ENCODE measurements around the gene BTBD7.

Gene BTBD7

DNA sequence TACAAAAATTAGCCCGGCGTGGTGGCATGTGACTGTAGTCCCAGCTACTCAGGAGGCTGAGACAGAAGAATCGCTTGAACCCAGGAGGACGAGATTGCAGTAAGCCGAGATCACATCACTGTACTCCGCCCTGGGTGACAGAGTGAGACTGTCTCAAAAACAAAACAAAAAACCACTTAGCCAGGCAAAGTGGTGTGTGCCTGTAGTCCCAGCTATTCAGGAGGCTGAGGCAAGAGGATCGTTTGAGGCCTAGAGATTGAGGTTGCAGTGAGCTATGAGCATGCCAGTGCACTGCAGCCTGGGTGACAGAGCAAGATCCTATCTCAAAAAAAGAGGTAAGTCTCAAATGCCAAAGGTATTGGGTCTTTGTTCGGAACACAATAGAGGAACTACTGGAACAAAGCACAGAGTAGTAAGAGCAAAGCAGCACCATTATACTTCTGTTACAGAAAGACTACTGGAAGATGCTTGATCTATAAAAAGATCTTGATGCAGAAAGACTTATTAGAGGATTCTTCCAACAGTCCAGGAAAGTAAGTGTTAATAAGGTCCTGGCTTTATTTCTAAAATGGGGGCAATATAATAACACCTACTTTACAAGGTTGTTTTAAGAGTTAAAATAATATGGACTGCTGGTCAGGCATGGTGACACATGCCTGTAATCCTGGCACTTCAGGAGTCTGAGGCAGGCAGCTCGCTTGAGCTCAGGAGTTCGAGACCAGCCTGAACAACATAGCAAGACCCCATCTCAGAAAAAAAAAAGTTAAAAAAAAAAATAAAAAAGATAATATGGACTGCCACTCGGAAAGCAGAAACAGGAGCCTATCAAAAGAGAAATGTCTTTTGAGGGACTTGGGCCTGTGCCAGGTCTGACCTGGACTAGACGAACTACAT lies 29.9 kb downstream of the BTBD7 start:
- DNase-seq (ENCODE audit: low read depth), result no peak

DNA sequence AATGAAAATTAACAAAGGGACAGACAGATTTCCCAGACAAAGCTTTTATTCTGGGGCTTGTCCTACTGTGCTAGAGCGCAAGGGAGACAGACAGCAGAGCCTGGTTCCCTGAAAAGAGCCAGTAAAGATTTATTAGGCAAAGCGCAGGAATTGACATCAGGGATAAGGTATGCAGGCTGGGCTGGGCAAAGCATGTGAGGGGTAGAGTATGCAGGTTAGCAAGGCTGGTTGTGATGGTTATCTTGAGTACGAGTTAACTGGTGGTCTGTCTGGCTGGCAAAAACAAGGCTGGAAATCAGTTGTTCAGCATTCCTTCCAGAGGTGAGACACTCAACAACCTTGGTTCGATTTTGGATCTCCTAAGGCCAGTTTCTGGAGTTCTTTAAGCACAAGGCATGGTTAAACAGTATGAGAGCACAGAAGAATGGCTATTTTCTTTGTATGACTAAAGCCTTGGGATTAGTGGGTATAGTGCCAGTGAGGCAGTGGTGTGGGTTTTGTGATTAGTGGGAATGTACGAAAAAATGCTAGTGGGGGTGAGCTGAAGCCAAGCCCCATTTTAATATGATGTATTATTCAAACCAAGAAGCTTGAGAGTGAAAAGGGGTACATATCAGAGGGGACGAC lies 30.9 kb downstream of the BTBD7 start:
- no peak for DNase-seq (ENCODE audit: low read depth)

DNA sequence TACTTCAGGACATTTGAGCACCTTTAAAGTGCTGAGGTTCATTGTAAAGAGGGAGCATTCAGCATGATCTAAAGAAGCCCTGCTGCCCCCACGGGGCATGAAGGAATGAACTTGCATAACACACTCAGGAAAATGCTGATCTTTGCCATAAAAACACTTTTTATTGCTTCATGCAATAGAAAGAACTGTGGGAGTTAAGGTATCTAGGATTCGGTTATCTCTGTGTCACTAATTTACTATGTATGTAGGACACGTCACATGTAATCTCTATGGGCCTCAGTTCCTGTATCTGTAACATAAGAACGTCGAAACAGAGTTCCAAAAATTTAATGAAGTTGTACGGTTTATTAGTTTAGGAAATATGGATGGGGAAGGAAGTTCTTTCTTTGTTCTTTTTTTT lies 33.0 kb downstream of the BTBD7 start:
- DNase-seq (ENCODE audit: low read depth), result no peak

DNA sequence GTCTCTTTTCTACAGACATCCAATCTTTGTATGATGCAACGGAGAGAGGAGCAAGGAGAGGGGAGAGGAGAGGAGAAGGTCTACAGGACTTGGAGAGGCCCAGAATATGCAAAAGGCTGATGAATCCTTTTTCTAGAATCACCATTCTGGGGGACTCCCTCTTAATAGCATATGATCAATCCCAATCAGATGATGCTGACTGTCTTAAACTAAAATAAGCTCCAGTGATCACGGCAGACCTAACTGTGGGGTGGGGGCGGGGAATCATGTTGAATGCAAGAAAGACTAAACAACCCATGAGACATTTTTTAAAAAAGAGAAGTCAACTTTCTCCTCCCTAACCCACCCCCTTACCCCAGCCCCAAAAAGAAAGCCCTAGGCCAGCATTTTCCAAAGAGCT lies 33.4 kb downstream of the BTBD7 start:
- DNase-seq (ENCODE audit: low read depth), result no peak

DNA sequence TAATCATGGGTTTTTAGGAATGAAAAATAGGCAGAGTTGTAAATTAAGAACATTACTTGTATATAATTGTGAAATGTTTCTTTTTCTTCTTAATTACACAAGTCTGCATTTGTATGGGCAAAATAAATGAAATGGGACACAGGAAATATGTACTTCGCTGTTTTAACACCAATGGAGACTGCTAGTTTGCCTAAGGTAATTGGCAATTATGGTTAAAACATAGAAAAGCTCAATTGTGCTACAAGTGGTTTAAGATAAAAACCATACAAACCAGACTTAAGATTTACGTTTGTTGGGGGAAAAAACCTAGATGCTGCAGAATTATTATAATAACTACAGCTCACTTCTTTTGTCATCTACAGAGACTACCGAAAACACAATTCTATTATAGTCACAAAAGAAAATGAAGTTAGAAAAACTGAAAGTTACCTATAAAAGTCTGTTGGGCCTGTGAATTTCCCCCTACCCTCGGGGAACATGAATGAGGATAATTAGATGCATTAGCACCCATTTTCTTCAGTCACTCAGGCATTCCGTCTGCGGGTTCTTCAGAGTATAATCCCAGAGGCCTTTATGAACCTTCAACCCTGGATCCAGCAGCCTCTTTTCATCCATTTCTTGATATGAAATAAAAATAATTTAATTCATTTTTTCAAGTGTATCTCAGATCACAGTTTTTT lies 37.2 kb downstream of the BTBD7 start:
- DNase-seq (ENCODE audit: low read depth), result no peak

DNA sequence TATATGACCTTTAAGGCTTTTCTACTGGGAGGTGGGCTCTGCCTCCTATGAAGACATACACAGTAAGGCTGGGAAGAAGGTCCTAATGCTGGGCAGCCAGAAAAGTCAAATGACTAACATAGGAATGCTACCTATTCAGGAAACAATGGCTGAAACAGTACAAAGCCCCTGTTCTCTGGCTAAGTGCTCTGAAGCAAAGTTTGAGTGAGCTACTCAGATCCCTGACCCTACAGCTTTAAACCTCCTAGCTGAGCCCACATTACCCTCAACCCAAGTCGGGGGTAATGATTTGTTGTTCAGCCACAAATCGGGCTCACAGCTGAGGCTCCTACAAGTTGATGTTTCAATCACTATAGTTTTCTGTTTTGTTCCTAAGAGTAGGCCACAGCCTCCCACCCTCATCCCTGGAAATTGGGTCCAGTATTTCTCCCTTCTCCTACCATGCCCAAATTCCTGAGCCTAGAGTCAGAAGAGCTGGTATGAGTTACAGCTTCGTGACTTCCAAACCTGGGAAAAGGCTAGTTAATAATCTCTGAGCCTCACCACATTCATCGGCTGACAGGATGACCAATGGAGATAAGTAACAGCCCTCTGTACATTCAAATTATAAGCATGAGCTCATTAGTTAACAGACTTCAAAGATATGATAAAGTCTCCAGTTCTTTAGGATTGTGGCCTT lies 46.5 kb downstream of the BTBD7 start:
- DNase-seq (ENCODE audit: low read depth), result no peak

DNA sequence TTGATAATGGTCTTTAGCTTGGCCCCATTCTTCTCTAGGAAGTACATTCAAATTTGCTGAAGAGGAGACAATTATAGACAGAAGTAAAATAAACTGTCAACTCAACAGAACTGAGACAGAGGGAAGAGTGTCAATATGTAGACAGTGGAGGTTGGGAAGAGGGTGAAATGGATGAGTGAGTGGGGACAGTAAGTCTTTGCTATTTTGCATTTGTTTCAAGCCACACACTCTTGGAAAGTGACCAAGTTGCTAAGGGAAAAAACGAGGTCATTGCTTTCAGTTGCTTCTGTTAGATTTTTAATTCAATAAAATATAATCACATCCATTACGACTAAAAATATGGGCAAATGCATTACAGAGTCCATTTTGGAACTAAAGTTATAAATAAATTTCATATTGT lies 47.8 kb downstream of the BTBD7 start:
- DNase-seq (ENCODE audit: low read depth), result no peak

DNA sequence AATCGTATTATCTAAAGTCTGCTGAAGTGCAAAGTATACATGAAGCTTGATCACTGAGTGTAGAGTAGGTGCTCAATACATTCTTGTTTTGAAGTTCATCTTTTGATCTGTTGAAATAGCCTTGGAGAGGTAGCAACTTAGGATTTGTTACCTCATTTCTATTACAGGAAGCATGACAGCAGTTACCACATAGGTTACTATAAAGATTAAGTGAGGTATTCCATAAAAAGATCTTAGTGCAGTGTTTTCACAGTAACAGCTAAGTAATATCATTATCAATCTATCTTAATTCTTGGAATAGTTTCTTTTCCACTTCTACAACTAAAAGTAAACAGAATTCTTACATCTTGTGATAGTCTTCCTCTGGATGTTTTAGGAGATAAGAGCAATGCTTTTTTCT lies 50.9 kb downstream of the BTBD7 start:
- DNase-seq (ENCODE audit: low read depth), result no peak

DNA sequence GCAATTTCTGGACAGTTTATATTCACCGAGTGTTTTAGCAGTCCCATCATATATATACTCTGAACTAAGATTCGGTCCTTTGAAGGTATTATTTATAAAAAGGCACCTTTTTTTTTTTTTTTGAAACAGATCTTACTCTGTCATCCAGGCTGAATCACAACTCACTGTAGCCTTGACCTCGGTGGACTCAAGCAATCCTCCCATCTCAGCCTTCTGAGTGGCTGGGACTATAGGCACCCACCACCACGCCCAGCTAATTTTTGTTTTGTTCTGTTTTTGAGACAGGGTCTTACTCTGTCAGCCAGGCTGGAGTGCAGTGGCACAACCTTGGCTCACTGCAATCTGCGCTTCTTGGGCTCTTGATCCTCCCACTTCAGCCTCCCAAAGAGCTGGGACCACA lies 52.1 kb downstream of the BTBD7 start:
- no peak for DNase-seq (ENCODE audit: low read depth)

DNA sequence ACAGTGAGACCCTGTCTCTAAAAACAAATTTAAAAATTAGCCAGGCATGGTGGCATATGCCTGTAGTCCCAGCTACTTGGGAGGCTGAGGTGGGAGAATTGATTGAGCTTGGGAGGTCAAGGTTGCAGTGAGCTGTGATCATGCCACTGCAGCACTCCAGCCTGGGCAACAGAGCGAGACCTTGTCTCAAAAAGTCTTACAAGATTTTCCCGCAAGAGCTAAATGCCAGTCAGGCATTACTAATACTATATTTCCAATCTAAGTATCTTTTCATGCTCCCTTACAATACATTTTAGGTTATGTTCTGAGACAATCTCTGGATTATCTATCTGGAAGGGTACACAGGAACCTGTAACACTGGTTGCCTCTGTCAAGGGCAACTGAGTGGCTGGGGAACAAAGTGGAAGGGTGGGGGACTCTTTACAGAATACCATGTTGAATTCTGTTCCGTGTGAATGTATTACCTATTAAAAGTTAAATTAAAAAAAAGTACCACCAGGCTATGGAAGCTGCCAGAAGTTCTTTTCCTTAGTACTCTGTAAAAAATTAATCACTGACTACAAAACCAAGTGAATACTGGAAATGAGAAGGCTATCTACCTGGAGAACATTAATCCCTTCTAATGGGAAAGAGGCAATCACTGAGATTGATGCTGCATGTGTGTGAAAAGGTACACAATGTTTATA lies 56.7 kb downstream of the BTBD7 start:
- DNase-seq (ENCODE audit: low read depth), result no peak

DNA sequence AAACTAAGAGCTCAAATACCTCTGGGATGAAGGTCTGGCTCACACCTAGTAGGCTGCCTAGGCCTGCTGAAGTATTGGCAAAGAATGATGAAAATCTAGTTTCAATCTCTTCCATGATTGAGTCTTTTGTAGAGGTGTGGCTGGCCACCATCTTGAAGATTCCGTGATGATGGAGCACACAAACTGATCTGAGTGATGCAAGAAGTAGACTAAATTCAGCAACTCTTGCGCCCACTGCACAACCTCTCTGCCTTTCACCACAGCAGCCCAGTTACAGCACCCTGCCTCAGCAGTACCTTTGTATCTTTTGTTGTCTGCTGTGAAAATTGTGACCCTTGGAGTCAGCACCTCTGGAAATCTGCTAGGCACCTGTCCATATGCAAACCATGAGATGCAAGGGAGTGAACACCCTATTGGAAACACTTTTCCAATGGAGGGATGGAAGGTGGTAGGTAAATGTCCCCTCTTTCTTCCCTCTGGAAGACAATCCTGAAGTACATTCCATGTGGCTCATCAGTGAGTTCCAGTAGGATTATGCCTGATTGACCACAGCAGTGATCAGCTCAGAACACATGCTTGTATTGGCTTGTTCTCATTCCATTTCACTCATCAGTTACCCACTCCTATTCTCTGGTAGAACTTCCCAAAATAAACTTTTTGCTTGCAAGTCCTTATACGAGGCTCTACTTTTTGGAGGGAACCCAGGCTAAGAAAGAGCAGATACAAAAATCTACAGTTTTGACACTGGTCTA lies 58.6 kb downstream of the BTBD7 start:
- no peak for DNase-seq (ENCODE audit: low read depth)

DNA sequence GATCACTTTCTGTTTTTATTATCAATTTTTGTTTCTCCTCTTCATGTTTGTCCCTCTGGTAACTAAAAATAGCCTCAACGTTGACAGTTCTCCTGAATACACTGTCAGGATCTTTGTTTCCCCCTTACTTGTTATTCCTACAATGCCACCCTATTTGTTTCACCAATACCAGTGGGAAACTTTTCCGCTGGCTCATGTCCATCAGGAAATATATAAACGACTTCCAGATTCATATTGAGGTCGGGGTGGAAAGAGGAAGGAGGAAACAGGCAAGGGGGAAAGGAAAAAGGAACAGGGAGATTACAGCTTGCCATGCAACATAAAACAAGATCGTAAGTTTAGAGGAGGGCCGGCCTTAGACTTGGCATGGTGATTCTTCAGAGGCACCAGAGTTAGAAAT lies 61.7 kb downstream of the BTBD7 start:
- no peak for DNase-seq (ENCODE audit: low read depth)

DNA sequence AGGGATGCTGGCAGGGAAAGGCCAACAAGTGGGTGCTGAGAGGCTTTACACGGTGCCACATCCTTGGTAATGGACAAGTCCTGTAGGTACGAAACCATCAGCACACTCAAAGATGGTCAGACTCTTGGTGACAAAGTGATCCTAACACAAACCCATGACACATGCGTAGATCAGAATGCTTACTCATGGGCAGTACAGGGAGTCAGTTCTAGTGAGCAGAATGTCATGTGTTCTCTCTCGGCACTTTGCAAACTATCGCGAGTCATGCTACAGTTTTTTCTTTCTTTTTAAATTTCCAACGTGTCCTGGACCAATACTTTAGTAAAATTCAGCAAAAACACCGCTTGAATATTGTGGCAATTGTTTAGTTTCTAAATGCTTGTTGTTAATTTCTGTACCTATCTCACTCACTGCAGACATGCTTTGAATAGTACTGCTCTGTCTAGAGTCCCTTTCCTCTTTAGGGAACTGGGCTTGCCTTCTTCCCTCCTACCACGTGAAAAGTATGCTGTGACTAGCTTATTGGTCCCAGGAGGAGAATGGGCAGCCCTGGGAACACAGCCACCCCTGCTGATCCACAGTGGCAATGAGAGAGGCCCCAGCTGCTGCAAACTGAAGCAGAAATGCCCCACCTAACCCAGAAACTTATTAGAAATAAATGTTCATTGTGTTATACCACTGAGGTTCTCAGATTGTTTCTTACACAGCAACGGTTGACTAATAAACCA lies 63.3 kb downstream of the BTBD7 start:
- no peak for DNase-seq (ENCODE audit: low read depth)

DNA sequence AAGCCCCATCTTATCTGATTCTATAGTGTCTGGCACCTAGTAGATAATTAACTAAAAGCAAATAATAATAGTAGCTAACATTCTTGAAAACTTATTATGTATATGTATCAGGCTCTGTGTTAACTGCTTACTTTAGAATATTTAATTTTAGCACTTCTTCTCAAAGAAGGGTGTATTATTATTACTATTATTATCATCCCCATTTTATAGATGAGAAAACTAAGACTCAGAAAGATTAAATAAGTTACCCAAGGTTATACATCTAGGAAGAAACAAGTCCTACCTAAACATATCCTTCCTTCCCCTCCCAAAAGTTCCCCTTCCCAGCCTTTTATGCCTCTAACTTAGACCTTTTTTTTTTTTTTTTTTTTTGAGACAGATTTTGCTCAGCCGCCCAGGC lies 64.4 kb downstream of the BTBD7 start:
- no peak for DNase-seq (ENCODE audit: low read depth)

DNA sequence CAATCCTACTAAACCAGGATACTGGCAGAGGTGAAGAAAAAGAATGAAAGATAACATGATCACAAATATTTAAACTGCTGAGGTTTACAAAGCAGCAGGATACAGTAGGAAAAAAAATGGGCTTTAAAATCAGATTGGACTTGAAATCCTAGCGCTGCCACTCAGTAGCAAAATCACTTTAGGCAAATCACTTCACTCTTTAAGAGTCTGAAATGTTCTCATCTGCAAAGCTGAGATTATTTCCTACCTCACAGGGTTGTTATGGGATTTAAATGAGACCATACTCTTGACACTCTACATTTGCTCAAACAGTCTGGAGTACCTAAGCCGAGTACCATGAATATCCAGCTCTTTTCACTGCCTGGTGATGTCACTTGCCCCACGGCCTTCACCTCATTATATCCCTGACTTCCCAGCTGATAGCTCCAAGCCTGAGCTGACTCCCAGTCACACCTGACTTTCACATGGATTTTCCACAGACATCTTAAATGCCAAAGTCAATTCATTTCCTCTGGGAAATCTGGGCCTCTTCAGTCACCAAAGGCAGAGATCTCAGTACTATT lies 65.6 kb downstream of the BTBD7 start:
- no peak for DNase-seq (ENCODE audit: low read depth)

DNA sequence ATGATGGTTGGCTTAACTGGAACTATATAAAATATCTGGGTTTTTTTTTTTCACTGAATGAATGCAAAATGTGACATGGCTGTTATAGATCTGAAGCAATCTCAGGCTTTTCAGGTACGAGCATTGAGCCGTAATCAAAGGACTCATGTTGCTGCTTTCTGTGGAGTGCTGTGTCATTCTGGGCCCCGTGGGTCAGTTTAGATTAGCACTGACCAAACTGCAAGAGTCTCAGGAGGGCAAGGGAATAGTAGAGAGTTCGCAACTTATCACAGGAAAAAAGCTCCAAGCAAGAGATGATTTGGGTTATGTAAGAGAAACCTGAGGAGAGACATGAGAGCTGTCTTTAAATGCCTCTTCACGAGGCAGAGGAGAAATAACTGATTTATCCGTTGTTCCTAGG lies 66.7 kb downstream of the BTBD7 start:
- no peak for DNase-seq (ENCODE audit: low read depth)

DNA sequence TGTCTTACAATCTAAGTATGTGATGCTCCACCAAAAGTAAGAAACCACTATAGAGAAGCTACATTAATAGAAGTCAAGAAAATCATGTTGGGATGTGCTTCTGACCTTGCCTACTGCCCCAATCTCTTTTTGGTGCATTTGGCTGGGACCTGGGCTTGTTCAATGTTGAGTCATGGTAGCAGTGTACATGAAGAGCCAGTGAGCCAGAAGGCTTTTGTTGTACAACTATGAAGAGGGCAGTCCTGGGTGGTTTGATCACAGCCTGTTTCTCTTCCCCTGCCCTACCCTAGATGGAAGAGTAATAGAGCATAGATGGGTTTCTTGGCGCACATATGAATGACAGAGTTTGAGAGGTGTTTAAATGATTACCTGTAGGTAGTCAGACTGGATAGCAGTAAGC lies 69.4 kb downstream of the BTBD7 start:
- no peak for DNase-seq (ENCODE audit: low read depth)

DNA sequence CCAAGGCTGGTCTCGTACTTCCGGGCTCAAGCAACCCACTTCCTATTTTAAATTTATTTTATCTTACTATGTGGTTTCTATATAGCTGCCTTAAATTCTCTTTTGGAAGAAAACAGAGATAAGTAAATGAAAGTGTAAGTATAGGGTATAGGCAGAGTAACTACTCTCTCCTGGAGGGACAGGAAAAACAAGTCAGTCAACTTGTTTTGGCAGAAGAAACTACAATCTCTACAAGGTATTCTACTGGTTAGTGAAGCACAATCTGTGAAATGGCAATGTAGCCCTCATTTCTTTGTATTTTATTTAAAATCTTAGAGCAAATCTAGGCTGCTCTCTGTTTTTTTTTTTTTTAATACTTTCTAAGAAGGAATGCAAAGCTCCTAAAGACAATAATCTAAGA lies 70.4 kb downstream of the BTBD7 start:
- DNase-seq (ENCODE audit: low read depth), result no peak

DNA sequence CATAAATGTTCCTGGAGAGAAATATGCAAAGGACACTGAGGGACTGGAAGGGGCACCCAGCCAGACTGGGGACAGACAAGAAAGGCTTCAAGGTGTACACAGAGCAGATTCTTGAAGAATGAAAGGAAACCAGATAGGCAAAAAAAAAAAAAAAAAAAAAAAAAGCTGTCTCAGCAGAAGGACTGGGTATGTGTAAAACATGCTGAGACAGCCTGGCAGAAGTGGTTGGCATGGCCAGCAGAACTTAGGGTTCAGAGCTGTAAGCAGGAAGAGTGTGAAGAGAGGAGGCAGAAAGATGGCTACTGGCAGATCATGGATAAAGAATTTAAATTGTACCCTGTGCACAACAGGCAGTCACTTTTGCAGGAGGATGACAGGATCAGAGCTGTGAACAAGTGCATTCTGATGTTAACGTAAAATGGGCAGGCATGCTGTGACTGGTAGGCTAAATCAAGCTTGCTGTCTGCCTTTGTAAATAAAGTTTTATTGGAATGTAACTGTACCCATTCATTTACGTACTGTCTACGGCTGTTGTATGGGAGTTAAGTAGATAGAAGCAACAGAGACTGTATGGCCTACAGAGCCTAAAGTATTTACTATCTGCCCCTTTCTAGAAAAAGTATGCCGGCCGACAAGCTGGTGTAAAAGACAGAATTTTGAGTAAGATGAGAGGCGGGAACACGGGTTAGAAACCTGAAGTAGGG lies 83.6 kb downstream of the BTBD7 start:
- DNase-seq (ENCODE audit: low read depth), result no peak

DNA sequence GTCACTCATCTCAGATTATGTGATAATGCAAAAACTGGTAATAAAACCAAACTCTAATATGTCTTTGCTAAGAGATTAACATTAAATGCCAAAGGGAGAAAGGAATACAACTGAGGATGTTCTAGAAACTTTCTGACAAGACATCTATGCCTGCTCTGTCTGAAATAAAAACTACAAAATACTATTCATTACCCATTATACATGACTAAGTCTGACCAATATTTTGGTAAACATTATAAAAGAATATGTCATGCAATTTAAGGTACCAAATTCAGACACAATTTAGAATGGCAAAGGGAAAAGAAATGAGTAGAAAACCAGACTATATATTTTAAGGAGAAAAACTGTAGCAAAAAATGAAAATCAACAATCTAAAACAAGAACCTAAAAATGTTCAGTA lies 86.3 kb downstream of the BTBD7 start:
- DNase-seq (ENCODE audit: low read depth), result no peak
